K562 (cell line): ENCODE data around the gene S100P. TPM values are rescaled to one million over a fixed set of nuclear protein-coding genes. Genes with fewer than 3 reads are reported as not detected.

Source experiments
- GABPA ChIP-seq: fragments of 200-800 bp; sonication (Bioruptor generic); conservative IDR thresholded peaks from 2 replicates; pipeline ENCODE4 v1.6.1; 2016; ENCODE audit warnings: low read depth, missing genetic modification characterization, missing compliant biosample characterization
- HDAC1 ChIP-seq, 2 experiments: fragments of 450-650 bp; IDR thresholded peaks; 2 replicates each; pipeline ENCODE4 v1.6.1; 2016 to 2017; ENCODE audit warnings: inconsistent platforms in 1 of 2, mild to moderate bottlenecking in 1 of 2, moderate library complexity in 1 of 2
- HEY1 ChIP-seq: fragments of 250-450 bp; sonication (Bioruptor Pico); IDR thresholded peaks from 2 replicates; pipeline ENCODE4 v1.5.0; 2020; ENCODE audit warnings: mild to moderate bottlenecking, moderate library complexity, borderline replicate concordance
- HNRNPLL ChIP-seq: fragments of 200-400 bp; formaldehyde crosslinking; IDR thresholded peaks from 2 replicates; pipeline ENCODE4 v1.6.1; 2017; ENCODE audit warnings: low read length, low read depth, mild to moderate bottlenecking; ENCODE audit not compliant: poor library complexity, severe bottlenecking
- JUNB ChIP-seq: fragments of 450-650 bp; formaldehyde crosslinking; conservative IDR thresholded peaks from 2 replicates; pipeline ENCODE4 v1.4.0; 2020; ENCODE audit warnings: mild to moderate bottlenecking
- KAT2B ChIP-seq: IDR thresholded peaks from one replicate; pipeline ENCODE4 v1.6.1; 2012; ENCODE audit warnings: low read depth, mild to moderate bottlenecking, control low read depth, inconsistent platforms, low read length, moderate library complexity
- KLF10 ChIP-seq: fragments of 250-450 bp; sonication (Bioruptor Pico); IDR thresholded peaks from 2 replicates; pipeline ENCODE4 v1.6.1; 2021; ENCODE audit warnings: matching md5 sums
- MAFF ChIP-seq: IDR thresholded peaks from 2 replicates; pipeline ENCODE4 v1.6.1; 2012; ENCODE audit warnings: low read length, improper control_type of control experiment
- MEF2A ChIP-seq: IDR thresholded peaks from 2 replicates; pipeline ENCODE4 v1.6.1; 2011; ENCODE audit warnings: low read depth, mild to moderate bottlenecking, low read length, moderate library complexity; ENCODE audit not compliant: control insufficient read depth
- NR1H2 ChIP-seq: sonication (generic); formaldehyde crosslinking; IDR thresholded peaks from 2 replicates; pipeline ENCODE4 v1.4.0; 2020; ENCODE audit warnings: mild to moderate bottlenecking, missing genetic modification reagents
- PHTF2 ChIP-seq: fragments of 250-450 bp; sonication (Bioruptor Pico); IDR thresholded peaks from 2 replicates; pipeline ENCODE4 v1.5.0; 2021; ENCODE audit warnings: mild to moderate bottlenecking
- RB1 ChIP-seq: fragments of 450-650 bp; IDR thresholded peaks from 2 replicates; pipeline ENCODE4 v1.6.1; 2017; ENCODE audit warnings: low read depth, mild to moderate bottlenecking
- SREBF1 ChIP-seq: fragments of 150-350 bp; IDR thresholded peaks from 2 replicates; pipeline ENCODE4 v1.6.1; 2014; ENCODE audit warnings: antibody characterized with exemption, low read depth, low read length, borderline replicate concordance
- SRSF9 ChIP-seq: fragments of 200-400 bp; formaldehyde crosslinking; IDR thresholded peaks from 2 replicates; pipeline ENCODE4 v1.6.1; 2017; ENCODE audit warnings: low read depth, low read length, borderline replicate concordance
- TAF9B ChIP-seq: fragments of 450-650 bp; IDR thresholded peaks from 2 replicates; pipeline ENCODE4 v1.6.1; 2018; ENCODE audit warnings: mild to moderate bottlenecking; ENCODE audit not compliant: partially characterized antibody
- TEAD1 ChIP-seq, 2 experiments: fragments of 450-650 bp in 1 of 2; sonication (generic) in 1 of 2; formaldehyde crosslinking; IDR thresholded peaks; 2 replicates each; pipeline versions ENCODE4 v1.4.0 to v1.8.0; 2020 to 2022; ENCODE audit warnings: mild to moderate bottlenecking in 2 of 2, missing genetic modification reagents in 1 of 2
- ZBTB8A ChIP-seq: fragments of 450-650 bp; IDR thresholded peaks from 2 replicates; pipeline ENCODE4 v1.6.1; 2018; ENCODE audit warnings: mild to moderate bottlenecking, moderate library complexity; ENCODE audit not compliant: partially characterized antibody
- ZKSCAN8 ChIP-seq: fragments of 200-800 bp; sonication (Bioruptor generic); IDR thresholded peaks from 2 replicates; pipeline ENCODE4 v1.6.1; 2016; ENCODE audit warnings: missing genetic modification characterization, missing compliant biosample characterization
- ZNF143 ChIP-seq: sonication (generic); formaldehyde crosslinking; IDR thresholded peaks from 2 replicates; pipeline ENCODE4 v1.9.0; 2022; ENCODE audit warnings: mild to moderate bottlenecking, missing genetic modification reagents
- polyA plus RNA-seq, 8 experiments: library from polyadenylated mRNA; depleted of rRNA in 4 of 8; stranded (reverse) in 5 of 8; unstranded in 3 of 8; fragments of >200 nt; fragmentation: Nextera tagmentation in 2 of 8; fragmentation: Illumina TruSeq in 1 of 8; extraction: Ambion mirVana in 2 of 8; extraction: Trizol in 1 of 8; gene quantifications; 2 replicates each; pipeline versions ENCODE4 v1.2.1 to v1.2.3, GENCODE V29; 2011 to 2014; ENCODE audit warnings: inconsistent platforms in 1 of 8, missing spikeins in 1 of 8
- total RNA-seq, 7 experiments: library from RNA; depleted of rRNA in 6 of 7; stranded (reverse); fragments of >200 nt in 6 of 7; fragmentation: Illumina TruSeq in 2 of 7; extraction: Trizol in 2 of 7; gene quantifications; 2 replicates each; pipeline versions ENCODE4 v1.2.1 to v1.2.3, GENCODE V29; 2011 to 2021; ENCODE audit warnings: low replicate concordance in 1 of 7
- TF ChIP-seq, protein P1 (sequence below): fragments of 250-450 bp; sonication (Bioruptor Pico); IDR thresholded peaks from 2 replicates; pipeline ENCODE4 v1.8.0; 2021; ENCODE audit warnings: mild to moderate bottlenecking, moderate library complexity
- TF ChIP-seq, protein P2 (sequence below): fragments of 450-650 bp; formaldehyde crosslinking; IDR thresholded peaks from 2 replicates; pipeline ENCODE4 v1.4.0; 2020; ENCODE audit warnings: mild to moderate bottlenecking, mixed read lengths
- TF ChIP-seq, protein P3 (sequence below): fragments of 450-650 bp; IDR thresholded peaks from 2 replicates; pipeline ENCODE4 v1.7.0; 2016; ENCODE audit warnings: borderline replicate concordance
- TF ChIP-seq, protein P4 (sequence below): fragments of 200-800 bp; sonication (Bioruptor generic); IDR thresholded peaks from 2 replicates; pipeline ENCODE4 v1.6.1; 2017; ENCODE audit warnings: missing genetic modification characterization, missing compliant biosample characterization

S100P gene
- total and polyA plus RNA-seq, 9 of the 15 experiments (the other 6 are each of a cell fraction or from before 2014, with no cell fraction given), result 4.1 to 23.8 (median 7.5) TPM

DNA sequence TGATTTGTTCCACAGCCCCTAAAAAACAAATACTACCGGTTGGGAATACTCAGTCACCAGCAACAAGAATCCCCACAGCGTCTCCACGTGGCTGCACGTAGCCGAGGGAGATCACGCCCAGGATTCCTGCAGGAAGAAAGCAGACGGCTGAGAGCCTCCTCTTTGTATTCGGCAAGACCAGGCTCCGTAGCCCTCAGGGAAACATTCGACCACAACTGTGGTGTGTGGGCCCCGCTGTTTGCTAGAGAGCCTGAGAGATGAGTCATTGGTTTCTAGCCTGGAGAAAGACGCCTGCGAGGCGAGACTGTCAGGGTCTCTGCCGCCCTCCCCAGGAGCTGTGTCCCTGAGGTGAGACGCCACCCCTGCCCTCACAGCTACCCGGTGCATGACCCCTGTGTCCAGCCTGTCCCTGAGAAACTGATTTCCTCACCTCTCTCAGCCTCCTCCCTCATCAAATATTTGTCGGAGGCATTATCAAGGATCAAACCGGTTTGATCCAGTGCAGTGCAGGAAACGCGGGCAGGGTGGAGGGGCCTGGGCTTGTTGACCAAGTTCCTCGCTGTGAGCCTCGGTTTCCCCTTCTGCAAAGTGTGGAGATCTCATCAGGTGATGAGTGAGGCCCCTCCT, 4.7 kb upstream of the S100P start (continued):
- TF ChIP-seq, protein P1, sequence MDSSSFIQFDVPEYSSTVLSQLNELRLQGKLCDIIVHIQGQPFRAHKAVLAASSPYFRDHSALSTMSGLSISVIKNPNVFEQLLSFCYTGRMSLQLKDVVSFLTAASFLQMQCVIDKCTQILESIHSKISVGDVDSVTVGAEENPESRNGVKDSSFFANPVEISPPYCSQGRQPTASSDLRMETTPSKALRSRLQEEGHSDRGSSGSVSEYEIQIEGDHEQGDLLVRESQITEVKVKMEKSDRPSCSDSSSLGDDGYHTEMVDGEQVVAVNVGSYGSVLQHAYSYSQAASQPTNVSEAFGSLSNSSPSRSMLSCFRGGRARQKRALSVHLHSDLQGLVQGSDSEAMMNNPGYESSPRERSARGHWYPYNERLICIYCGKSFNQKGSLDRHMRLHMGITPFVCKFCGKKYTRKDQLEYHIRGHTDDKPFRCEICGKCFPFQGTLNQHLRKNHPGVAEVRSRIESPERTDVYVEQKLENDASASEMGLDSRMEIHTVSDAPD (CRISPR knock-in tag), result no peak
- no peak for TF ChIP-seq KAT2B
- TF ChIP-seq HEY1 (CRISPR knock-in tag), result no peak
- no peak for TF ChIP-seq ZNF143 (CRISPR knock-in tag)
- TF ChIP-seq ZBTB8A, result no peak
- TF ChIP-seq SREBF1, result no peak
- no peak for TF ChIP-seq MAFF
- no peak for TF ChIP-seq GABPA
- TF ChIP-seq RB1, result no peak
- TF ChIP-seq, protein P2, sequence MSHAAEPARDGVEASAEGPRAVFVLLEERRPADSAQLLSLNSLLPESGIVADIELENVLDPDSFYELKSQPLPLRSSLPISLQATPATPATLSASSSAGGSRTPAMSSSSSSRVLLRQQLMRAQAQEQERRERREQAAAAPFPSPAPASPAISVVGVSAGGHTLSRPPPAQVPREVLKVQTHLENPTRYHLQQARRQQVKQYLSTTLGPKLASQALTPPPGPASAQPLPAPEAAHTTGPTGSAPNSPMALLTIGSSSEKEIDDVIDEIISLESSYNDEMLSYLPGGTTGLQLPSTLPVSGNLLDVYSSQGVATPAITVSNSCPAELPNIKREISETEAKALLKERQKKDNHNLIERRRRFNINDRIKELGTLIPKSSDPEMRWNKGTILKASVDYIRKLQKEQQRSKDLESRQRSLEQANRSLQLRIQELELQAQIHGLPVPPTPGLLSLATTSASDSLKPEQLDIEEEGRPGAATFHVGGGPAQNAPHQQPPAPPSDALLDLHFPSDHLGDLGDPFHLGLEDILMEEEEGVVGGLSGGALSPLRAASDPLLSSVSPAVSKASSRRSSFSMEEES, result no peak
- TF ChIP-seq, protein P3, sequence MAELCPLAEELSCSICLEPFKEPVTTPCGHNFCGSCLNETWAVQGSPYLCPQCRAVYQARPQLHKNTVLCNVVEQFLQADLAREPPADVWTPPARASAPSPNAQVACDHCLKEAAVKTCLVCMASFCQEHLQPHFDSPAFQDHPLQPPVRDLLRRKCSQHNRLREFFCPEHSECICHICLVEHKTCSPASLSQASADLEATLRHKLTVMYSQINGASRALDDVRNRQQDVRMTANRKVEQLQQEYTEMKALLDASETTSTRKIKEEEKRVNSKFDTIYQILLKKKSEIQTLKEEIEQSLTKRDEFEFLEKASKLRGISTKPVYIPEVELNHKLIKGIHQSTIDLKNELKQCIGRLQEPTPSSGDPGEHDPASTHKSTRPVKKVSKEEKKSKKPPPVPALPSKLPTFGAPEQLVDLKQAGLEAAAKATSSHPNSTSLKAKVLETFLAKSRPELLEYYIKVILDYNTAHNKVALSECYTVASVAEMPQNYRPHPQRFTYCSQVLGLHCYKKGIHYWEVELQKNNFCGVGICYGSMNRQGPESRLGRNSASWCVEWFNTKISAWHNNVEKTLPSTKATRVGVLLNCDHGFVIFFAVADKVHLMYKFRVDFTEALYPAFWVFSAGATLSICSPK, result no peak
- no peak for TF ChIP-seq SRSF9
- no peak for TF ChIP-seq MEF2A
- TF ChIP-seq HNRNPLL, result no peak
- TF ChIP-seq JUNB (CRISPR knock-in tag), result no peak
- peak; percentile 71; the same call in 1 of the 2 replicates for TF ChIP-seq ZKSCAN8 (CRISPR knock-in tag)
- no peak for TF ChIP-seq HDAC1 (IDR thresholded peaks at IDR 0.05)
- TF ChIP-seq NR1H2 (CRISPR knock-in tag), result no peak
- no peak for TF ChIP-seq KLF10
- TF ChIP-seq, protein P4, sequence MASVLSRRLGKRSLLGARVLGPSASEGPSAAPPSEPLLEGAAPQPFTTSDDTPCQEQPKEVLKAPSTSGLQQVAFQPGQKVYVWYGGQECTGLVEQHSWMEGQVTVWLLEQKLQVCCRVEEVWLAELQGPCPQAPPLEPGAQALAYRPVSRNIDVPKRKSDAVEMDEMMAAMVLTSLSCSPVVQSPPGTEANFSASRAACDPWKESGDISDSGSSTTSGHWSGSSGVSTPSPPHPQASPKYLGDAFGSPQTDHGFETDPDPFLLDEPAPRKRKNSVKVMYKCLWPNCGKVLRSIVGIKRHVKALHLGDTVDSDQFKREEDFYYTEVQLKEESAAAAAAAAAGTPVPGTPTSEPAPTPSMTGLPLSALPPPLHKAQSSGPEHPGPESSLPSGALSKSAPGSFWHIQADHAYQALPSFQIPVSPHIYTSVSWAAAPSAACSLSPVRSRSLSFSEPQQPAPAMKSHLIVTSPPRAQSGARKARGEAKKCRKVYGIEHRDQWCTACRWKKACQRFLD (CRISPR knock-in tag), result peak; percentile 78; the same call in 1 of the 2 replicates
- TF ChIP-seq TEAD1 (CRISPR knock-in tag; IDR thresholded peaks at IDR 0.05), result peak in 1 of 2 experiments; percentile 83; a peak in 2 of 4 replicates
- no peak for TF ChIP-seq TAF9B
- no peak for TF ChIP-seq PHTF2 (CRISPR knock-in tag)
